Measurements from ENCODE around the gene DRICH1.

DRICH1 gene

GRCh38 chr22:23581260-23581650 is 50.9 kb downstream of the DRICH1 start:
- TF ChIP-seq OSR1 (CRISPR knock-in tag; IDR thresholded peaks at IDR 0.05) (no peak), TSHZ2 (CRISPR knock-in tag; IDR thresholded peaks at IDR 0.05) (no peak), CREB5 (CRISPR knock-in tag; IDR thresholded peaks at IDR 0.05; ENCODE audit: low read depth) (no peak), ZC3H10 (CRISPR knock-in tag; IDR thresholded peaks at IDR 0.05) (no peak), ARNTL (CRISPR knock-in tag; IDR thresholded peaks at IDR 0.05; ENCODE audit: borderline replicate concordance, low read depth) (no peak), ZNF8 (CRISPR knock-in tag; IDR thresholded peaks at IDR 0.05) (no peak), ZNF70 (CRISPR knock-in tag; IDR thresholded peaks at IDR 0.05) (no peak), ZNF565 (CRISPR knock-in tag; conservative IDR thresholded peaks at IDR 0.05; ENCODE audit: low read depth) (no peak), PPARA (CRISPR knock-in tag; IDR thresholded peaks at IDR 0.05; ENCODE audit: borderline replicate concordance) (no peak), CSRNP3 (CRISPR knock-in tag; IDR thresholded peaks at IDR 0.05) (no peak), BACH2 (CRISPR knock-in tag; IDR thresholded peaks at IDR 0.05; ENCODE audit: borderline replicate concordance) (no peak)
- TF ChIP-seq, protein P1, sequence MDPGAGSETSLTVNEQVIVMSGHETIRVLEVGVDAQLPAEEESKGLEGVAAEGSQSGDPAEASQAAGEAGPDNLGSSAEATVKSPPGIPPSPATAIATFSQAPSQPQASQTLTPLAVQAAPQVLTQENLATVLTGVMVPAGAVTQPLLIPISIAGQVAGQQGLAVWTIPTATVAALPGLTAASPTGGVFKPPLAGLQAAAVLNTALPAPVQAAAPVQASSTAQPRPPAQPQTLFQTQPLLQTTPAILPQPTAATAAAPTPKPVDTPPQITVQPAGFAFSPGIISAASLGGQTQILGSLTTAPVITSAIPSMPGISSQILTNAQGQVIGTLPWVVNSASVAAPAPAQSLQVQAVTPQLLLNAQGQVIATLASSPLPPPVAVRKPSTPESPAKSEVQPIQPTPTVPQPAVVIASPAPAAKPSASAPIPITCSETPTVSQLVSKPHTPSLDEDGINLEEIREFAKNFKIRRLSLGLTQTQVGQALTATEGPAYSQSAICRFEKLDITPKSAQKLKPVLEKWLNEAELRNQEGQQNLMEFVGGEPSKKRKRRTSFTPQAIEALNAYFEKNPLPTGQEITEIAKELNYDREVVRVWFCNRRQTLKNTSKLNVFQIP (CRISPR knock-in tag; IDR thresholded peaks at IDR 0.05; ENCODE audit: borderline replicate concordance, low read depth) = no peak
- no peak for ATAC-seq

- no peak for ATAC-seq
Measured at GRCh38 chr22:23580576-23581259, 51.4 kb downstream of the DRICH1 start.

More at GRCh38 chr22:23580576-23581259, 51.4 kb downstream of the DRICH1 start:
- TF ChIP-seq TCF4 (CRISPR knock-in tag; IDR thresholded peaks at IDR 0.05; ENCODE audit: borderline replicate concordance) (no peak), ISL1 (CRISPR knock-in tag; IDR thresholded peaks at IDR 0.05) (no peak), ZFP3 (CRISPR knock-in tag; IDR thresholded peaks at IDR 0.05) (no peak), CSDC2 (CRISPR knock-in tag; IDR thresholded peaks at IDR 0.05) (no peak), ZC3H10 (CRISPR knock-in tag; IDR thresholded peaks at IDR 0.05) (no peak), ZNF8 (CRISPR knock-in tag; IDR thresholded peaks at IDR 0.05) (no peak), GLIS3 (CRISPR knock-in tag; IDR thresholded peaks at IDR 0.05) (no peak), ZNF70 (CRISPR knock-in tag; IDR thresholded peaks at IDR 0.05) (no peak), OSR1 (CRISPR knock-in tag; IDR thresholded peaks at IDR 0.05) (no peak), ARNTL (CRISPR knock-in tag; IDR thresholded peaks at IDR 0.05; ENCODE audit: borderline replicate concordance, low read depth) (no peak), CREB5 (CRISPR knock-in tag; IDR thresholded peaks at IDR 0.05; ENCODE audit: low read depth) (no peak), PPARA (CRISPR knock-in tag; IDR thresholded peaks at IDR 0.05; ENCODE audit: borderline replicate concordance) (no peak), RARB (CRISPR knock-in tag; IDR thresholded peaks at IDR 0.05) (no peak), ZFP30 (CRISPR knock-in tag; IDR thresholded peaks at IDR 0.05) (no peak), CSRNP3 (CRISPR knock-in tag; IDR thresholded peaks at IDR 0.05) (no peak), BACH2 (CRISPR knock-in tag; IDR thresholded peaks at IDR 0.05; ENCODE audit: borderline replicate concordance) (no peak), ESRRG (CRISPR knock-in tag; IDR thresholded peaks at IDR 0.05) (no peak), ZNF565 (CRISPR knock-in tag; conservative IDR thresholded peaks at IDR 0.05; ENCODE audit: low read depth) (no peak)
- TF ChIP-seq, protein P2, sequence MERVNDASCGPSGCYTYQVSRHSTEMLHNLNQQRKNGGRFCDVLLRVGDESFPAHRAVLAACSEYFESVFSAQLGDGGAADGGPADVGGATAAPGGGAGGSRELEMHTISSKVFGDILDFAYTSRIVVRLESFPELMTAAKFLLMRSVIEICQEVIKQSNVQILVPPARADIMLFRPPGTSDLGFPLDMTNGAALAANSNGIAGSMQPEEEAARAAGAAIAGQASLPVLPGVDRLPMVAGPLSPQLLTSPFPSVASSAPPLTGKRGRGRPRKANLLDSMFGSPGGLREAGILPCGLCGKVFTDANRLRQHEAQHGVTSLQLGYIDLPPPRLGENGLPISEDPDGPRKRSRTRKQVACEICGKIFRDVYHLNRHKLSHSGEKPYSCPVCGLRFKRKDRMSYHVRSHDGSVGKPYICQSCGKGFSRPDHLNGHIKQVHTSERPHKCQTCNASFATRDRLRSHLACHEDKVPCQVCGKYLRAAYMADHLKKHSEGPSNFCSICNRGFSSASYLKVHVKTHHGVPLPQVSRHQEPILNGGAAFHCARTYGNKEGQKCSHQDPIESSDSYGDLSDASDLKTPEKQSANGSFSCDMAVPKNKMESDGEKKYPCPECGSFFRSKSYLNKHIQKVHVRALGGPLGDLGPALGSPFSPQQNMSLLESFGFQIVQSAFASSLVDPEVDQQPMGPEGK (CRISPR knock-in tag; IDR thresholded peaks at IDR 0.05; ENCODE audit: borderline replicate concordance) = no peak
- TF ChIP-seq, protein P1 (CRISPR knock-in tag; IDR thresholded peaks at IDR 0.05; ENCODE audit: borderline replicate concordance, low read depth) = no peak

Measured in SK-N-SH treated with all-trans-retinoic acid at 6 μM for 48 hours (cell line).